Cerebellar cortex (tissue), 1 donor: ENCODE measurements around the gene NOS3.

ENCODE experiments used
- DNase-seq: peaks from one replicate; pipeline ENCODE4 v3.0.0-alpha.2; 2015; ENCODE audit warnings: low spot score

The NOS3 gene

GRCh38 chr7:150990416-150991186, at the start of gene NOS3:
NOS3 (plus strand) TSS chr7:150991017; CDS start chr7:150993804, 2,787 bp downstream.
- no peak for DNase-seq

- DNase-seq: no peak
These were observed 49.3 kb upstream of the NOS3 start for GRCh38 chr7:150941351-150942000.

GRCh38 chr7:150942001-150942590, 48.7 kb upstream of the NOS3 start:
- peak; percentile 67 for DNase-seq

- DNase-seq: peak; percentile 37
These were observed 48.0 kb upstream of the NOS3 start for GRCh38 chr7:150942591-150943452.

- no peak for DNase-seq
These were observed 47.4 kb upstream of the NOS3 start for GRCh38 chr7:150943453-150943814.

GRCh38 chr7:150944066-150945042, 46.5 kb upstream of the NOS3 start:
- no peak for DNase-seq

- no peak for DNase-seq
These were observed 45.5 kb upstream of the NOS3 start for GRCh38 chr7:150945171-150945852.

GRCh38 chr7:150945853-150946420, 44.9 kb upstream of the NOS3 start:
- peak; percentile 84 for DNase-seq

- DNase-seq: no peak
These were observed 44.2 kb upstream of the NOS3 start for GRCh38 chr7:150946421-150947240.

- DNase-seq: no peak
These were observed 43.5 kb upstream of the NOS3 start for GRCh38 chr7:150947241-150947745.

GRCh38 chr7:150947761-150948651, 42.8 kb upstream of the NOS3 start:
- DNase-seq: no peak

GRCh38 chr7:150948791-150949251, 42.0 kb upstream of the NOS3 start:
- DNase-seq: no peak

- DNase-seq: no peak
These were observed 41.3 kb upstream of the NOS3 start for GRCh38 chr7:150949564-150949963.

GRCh38 chr7:150949971-150950491, 40.8 kb upstream of the NOS3 start:
- no peak for DNase-seq

- DNase-seq: no peak
These were observed 40.2 kb upstream of the NOS3 start for GRCh38 chr7:150950496-150951180.

- no peak for DNase-seq
These were observed 39.7 kb upstream of the NOS3 start for GRCh38 chr7:150951181-150951520.

- no peak for DNase-seq
These were observed 39.3 kb upstream of the NOS3 start for GRCh38 chr7:150951521-150951920.
